Activated T-helper 1 cell treated with anti-CD3 and anti-CD28 coated beads, Interleukin-12 subunit alpha, Interleukin-12 subunit beta, Interleukin-2, Interleukin-4 antibody, amounts not matched to agents 30 ng/mL and 10 ng/mL and 1 ng/mL, durations not matched to agents 14 hours and 24 hours and 36 hours (primary cell): Measurements from ENCODE around the gene SPI1. TPM values are rescaled to one million over a fixed set of nuclear protein-coding genes. Genes with fewer than 3 reads are reported as not detected.

Experiments used
- DNase-seq: peaks from one replicate; pipeline ENCODE4 v3.0.0; 2021; ENCODE audit warnings: low spot score
- H3K27ac Mint-ChIP-seq: one replicate; pipeline ENCODE4 v1.8.0; 2021; ENCODE audit warnings: mild to moderate bottlenecking, mixed read lengths
- H3K27me3 Mint-ChIP-seq: one replicate; pipeline ENCODE4 v1.8.0; 2022; ENCODE audit warnings: mild to moderate bottlenecking, moderate library complexity, mixed read lengths; ENCODE audit not compliant: insufficient read depth
- H3K36me3 Mint-ChIP-seq: one replicate; pipeline ENCODE4 v1.8.0; 2021; ENCODE audit warnings: low read depth, mixed read lengths
- H3K4me1 Mint-ChIP-seq: one replicate; pipeline ENCODE4 v1.8.0; 2021; ENCODE audit warnings: low read depth, mixed read lengths
- H3K4me3 Mint-ChIP-seq: one replicate; pipeline ENCODE4 v1.8.0; 2021; ENCODE audit warnings: mild to moderate bottlenecking, moderate library complexity, mixed read lengths
- H3K9me3 Mint-ChIP-seq: one replicate; pipeline ENCODE4 v1.8.0; 2021; ENCODE audit warnings: mixed read lengths
- intact Hi-C: fragments of 100-400 bp; cut with micrococcal nuclease; formaldehyde crosslinking; loops from one replicate; pipeline ENCODE4 v1.15.1; 2024
- total RNA-seq: library from RNA; stranded (reverse); gene quantifications from 2 replicates; pipeline ENCODE4 v1.2.3, GENCODE V29; 2022

SPI1 gene
- total RNA-seq = not detected in 2 replicates

- Mint-ChIP-seq H3K27me3 (peaks cover 3% of the 10 kb centered on the region), H3K27ac (no peak within 1 kb of the TSS)
- DNase-seq = no peak
These were observed at the start of gene SPI1 for GRCh38 chr11:47378010-47378835. SPI1 (minus strand) TSS chr11:47378547; CDS start chr11:47378353, 194 bp downstream.

GRCh38 chr11:47426062-47426956 is 48.0 kb upstream of the SPI1 start, which contains the start of gene PSMC3:
PSMC3 (minus strand) TSS chr11:47426439; CDS start chr11:47426279, 160 bp downstream.
- H3K36me3 Mint-ChIP-seq = peaks cover 33% of the 10 kb centered on the region

More at GRCh38 chr11:47378010-47378835, at the start of gene SPI1:
- intact Hi-C loops = no loop called here
- Mint-ChIP-seq H3K4me1 (no peaks in the 10 kb centered on the region), H3K9me3 (no peaks in the 10 kb centered on the region), H3K4me3 (no peak within 1 kb of the TSS), H3K36me3 (no peaks in the 10 kb centered on the region)

GRCh38 chr11:47425611-47426010 is 47.3 kb upstream of the SPI1 start:
- DNase-seq = no peak
- intact Hi-C loops = loop anchor here (1.0 to 5.0 kb wide), 16 partner anchors 17 to 1509 kb away; partner anchors contain the start of genes ACP2, AGBL2, ARFGAP2 and ARHGAP1
- Mint-ChIP-seq H3K4me3 (peak overlapping the region; percentile 95), H3K36me3 (peaks cover 36% of the 10 kb centered on the region), H3K9me3 (no peaks in the 10 kb centered on the region), H3K27ac (peak overlapping the region; percentile 96), H3K27me3 (no peaks in the 10 kb centered on the region), H3K4me1 (peaks cover 28% of the 10 kb centered on the region)

More at GRCh38 chr11:47426062-47426956, 48.0 kb upstream of the SPI1 start, which contains the start of gene PSMC3:
- peak; percentile 96 for DNase-seq
- H3K9me3 Mint-ChIP-seq = no peaks in the 10 kb centered on the region
- H3K4me3 Mint-ChIP-seq = peak within 1 kb of the TSS; percentile 95
- intact Hi-C loops = loop anchor here (1.0 to 5.0 kb wide), 16 partner anchors 18 to 1510 kb away; partner anchors contain the start of genes ACP2, AGBL2, ARFGAP2 and ARHGAP1
- peak within 1 kb of the TSS; percentile 96 for H3K27ac Mint-ChIP-seq
- no peaks in the 10 kb centered on the region for H3K27me3 Mint-ChIP-seq
- H3K4me1 Mint-ChIP-seq = peaks cover 28% of the 10 kb centered on the region

GRCh38 chr11:47418454-47419259 is 40.3 kb upstream of the SPI1 start:
- Mint-ChIP-seq H3K4me3 (no peak overlapping the region), H3K9me3 (no peaks in the 10 kb centered on the region), H3K4me1 (no peaks in the 10 kb centered on the region), H3K27me3 (no peaks in the 10 kb centered on the region), H3K27ac (no peak overlapping the region), H3K36me3 (peaks cover 36% of the 10 kb centered on the region)
- intact Hi-C loops = no loop called here
- DNase-seq = no peak

- intact Hi-C loops = no loop called here
- no peak overlapping the region for H3K27ac Mint-ChIP-seq
- H3K27me3 Mint-ChIP-seq = no peaks in the 10 kb centered on the region
- DNase-seq = no peak
- no peaks in the 10 kb centered on the region for H3K4me1 Mint-ChIP-seq
- H3K36me3 Mint-ChIP-seq = peaks cover 34% of the 10 kb centered on the region
- H3K9me3 Mint-ChIP-seq = no peaks in the 10 kb centered on the region
- no peak overlapping the region for H3K4me3 Mint-ChIP-seq
These were observed 39.4 kb upstream of the SPI1 start for GRCh38 chr11:47417712-47418111.

- Mint-ChIP-seq H3K27me3 (no peaks in the 10 kb centered on the region), H3K36me3 (peaks cover 26% of the 10 kb centered on the region), H3K9me3 (no peaks in the 10 kb centered on the region), H3K27ac (no peak overlapping the region), H3K4me1 (no peaks in the 10 kb centered on the region), H3K4me3 (no peak overlapping the region)
- no peak for DNase-seq
- intact Hi-C loops = no loop called here
These were observed 37.7 kb upstream of the SPI1 start for GRCh38 chr11:47415949-47416472.

- H3K9me3 Mint-ChIP-seq = no peaks in the 10 kb centered on the region
- no peak for DNase-seq
- H3K4me3 Mint-ChIP-seq = no peak overlapping the region
- no peaks in the 10 kb centered on the region for H3K4me1 Mint-ChIP-seq
- H3K36me3 Mint-ChIP-seq = peaks cover 26% of the 10 kb centered on the region
- intact Hi-C loops = no loop called here
- H3K27me3 Mint-ChIP-seq = no peaks in the 10 kb centered on the region
- H3K27ac Mint-ChIP-seq = no peak overlapping the region
These were observed 36.9 kb upstream of the SPI1 start for GRCh38 chr11:47415091-47415854.

GRCh38 chr11:47414685-47415070 is 36.3 kb upstream of the SPI1 start:
- no peaks in the 10 kb centered on the region for H3K4me1 Mint-ChIP-seq
- DNase-seq = no peak
- H3K9me3 Mint-ChIP-seq = no peaks in the 10 kb centered on the region

GRCh38 chr11:47413908-47414684 is 35.7 kb upstream of the SPI1 start:
- H3K4me3 Mint-ChIP-seq = no peak overlapping the region
- no peaks in the 10 kb centered on the region for H3K27me3 Mint-ChIP-seq
- no peak for DNase-seq
- H3K36me3 Mint-ChIP-seq = peaks cover 17% of the 10 kb centered on the region
- H3K4me1 Mint-ChIP-seq = peaks cover 4% of the 10 kb centered on the region
- peak overlapping the region; percentile 52 for H3K27ac Mint-ChIP-seq
- intact Hi-C loops = no loop called here
- H3K9me3 Mint-ChIP-seq = no peaks in the 10 kb centered on the region

More at GRCh38 chr11:47414685-47415070, 36.3 kb upstream of the SPI1 start:
- Mint-ChIP-seq H3K27ac (no peak overlapping the region), H3K4me3 (no peak overlapping the region), H3K27me3 (no peaks in the 10 kb centered on the region), H3K36me3 (peaks cover 20% of the 10 kb centered on the region)
- intact Hi-C loops = no loop called here

- intact Hi-C loops = no loop called here
- no peak overlapping the region for H3K27ac Mint-ChIP-seq
- H3K27me3 Mint-ChIP-seq = no peaks in the 10 kb centered on the region
- no peak overlapping the region for H3K4me3 Mint-ChIP-seq
- peaks cover 13% of the 10 kb centered on the region for H3K36me3 Mint-ChIP-seq
- H3K4me1 Mint-ChIP-seq = peaks cover 8% of the 10 kb centered on the region
- H3K9me3 Mint-ChIP-seq = no peaks in the 10 kb centered on the region
- no peak for DNase-seq
These were observed 35.0 kb upstream of the SPI1 start for GRCh38 chr11:47413351-47413750.
